Esophagus squamous epithelium (tissue), 5 donors: Measurements from ENCODE around the gene FGF5. TPM values are rescaled to one million over a fixed set of nuclear protein-coding genes. Genes with fewer than 3 reads are reported as not detected.
"Not testable (repeated sequence)": the region's sequence is repeated elsewhere in the genome, so short reads cannot be mapped to it uniquely, and the experiment has no call there.

ENCODE experiments used
- DNase-seq: peaks from one replicate; lab custom pipeline; 2025; lab: John Stamatoyannopoulos, UW
- H3K27ac ChIP-seq, 4 donors: fragments of 200-600 bp; sonication (generic); one replicate each; pipeline ENCODE4 v1.5.1; 2016 to 2019; ENCODE audit warnings: mild to moderate bottlenecking in 1 of 4
- H3K27me3 ChIP-seq, 4 donors: fragments of 200-600 bp; sonication (generic); 1 replicate in 3 of 4; 2 replicates in 1 of 4; pipeline versions ENCODE4 v1.5.1 to v1.6.0; 2017 to 2021; ENCODE audit warnings: antibody characterized with exemption in 1 of 4
- H3K36me3 ChIP-seq, 3 donors: fragments of 200-600 bp; sonication (generic); one replicate each; pipeline ENCODE4 v1.5.1; 2016 to 2019
- H3K4me1 ChIP-seq, 3 donors: fragments of 200-600 bp; sonication (generic); one replicate each; pipeline ENCODE4 v1.5.1; 2017 to 2019
- H3K4me3 ChIP-seq, 4 donors: fragments of 200-600 bp; sonication (generic); 1 replicate in 3 of 4; 2 replicates in 1 of 4; pipeline ENCODE4 v1.5.1; 2016 to 2019; ENCODE audit warnings: mild to moderate bottlenecking in 2 of 4, moderate library complexity in 1 of 4
- H3K9me3 ChIP-seq, 3 donors: fragments of 200-600 bp; sonication (generic); one replicate each; pipeline ENCODE4 v1.5.1; 2016 to 2019
- CTCF ChIP-seq, 6 experiments: fragments of 450-650 bp in 4 of 6; fragments of 200-600 bp in 2 of 6; sonication (generic) in 2 of 6; IDR thresholded peaks; one replicate each; pipeline ENCODE4 v1.5.1; 2016 to 2019; ENCODE audit warnings: antibody characterized with exemption in 6 of 6, mild to moderate bottlenecking in 4 of 6, moderate library complexity in 4 of 6
- POLR2A ChIP-seq, 4 donors: fragments of 450-650 bp; IDR thresholded peaks; one replicate each; pipeline ENCODE4 v1.6.1; 2017; ENCODE audit warnings: antibody characterized with exemption in 4 of 4, mild to moderate bottlenecking in 4 of 4, moderate library complexity in 3 of 4
- WGBS, 2 donors: methylation state at CpG; one replicate each; pipeline ENCODE4 v1.1.5; 2018; 5-methylcytosine and 5-hydroxymethylcytosine counted together
- intact Hi-C: fragments of 100-400 bp; cut with DNase I; formaldehyde crosslinking; loops from one replicate; pipeline ENCODE4 v1.15.0; 2022
- total RNA-seq, 4 donors: library from RNA; depleted of rRNA; stranded (reverse); fragments of >200 nt; gene quantifications; one replicate each; pipeline ENCODE4 v1.1.0, GENCODE V29; 2016
- donor health status: DM: yes; HTN: yes; CAD: no.

Gene FGF5
- total RNA-seq, 4 donors from 2014 or later, result not detected

GRCh38 chr4:80286451-80286850 is 20.0 kb downstream of the FGF5 start:
- no peak for DNase-seq
- WGBS, 2 donors, result 47 to 55% methylated on average over 7 of the region's 7 CpGs
- Histone ChIP-seq H3K9me3 (no peaks in the 10 kb centered on the region), H3K36me3 (no peaks in the 10 kb centered on the region), H3K4me1 (no peaks in the 10 kb centered on the region), H3K4me3 (no peak overlapping the region), H3K27me3 (peaks cover 0 to 11% (median 0%) of the 10 kb centered on the region in 4 donors), H3K27ac (no peak overlapping the region)
- no peak for TF ChIP-seq POLR2A (IDR thresholded peaks at IDR 0.05)
- TF ChIP-seq CTCF (IDR thresholded peaks at IDR 0.05), result no peak
- intact Hi-C loops, result no loop called here

GRCh38 chr4:80290665-80291064 is 24.2 kb downstream of the FGF5 start:
- peaks cover 0 to 14% (median 0%) of the 10 kb centered on the region in 4 donors for H3K27me3 ChIP-seq
- H3K27ac ChIP-seq, DNase-seq, H3K36me3 ChIP-seq, H3K4me3 ChIP-seq, H3K9me3 ChIP-seq, H3K4me1 ChIP-seq, intact Hi-C loops: not testable (repeated sequence)
- 84 to 94% methylated on average over 2 of the region's 2 CpGs for WGBS, 2 donors

- DNase-seq, result no peak
- intact Hi-C loops, result no loop called here
- WGBS, 2 donors, result 84% methylated on average over 2 of the region's 2 CpGs
- no peaks in the 10 kb centered on the region for H3K36me3 ChIP-seq
- no peaks in the 10 kb centered on the region for H3K9me3 ChIP-seq
- no peak overlapping the region for H3K4me3 ChIP-seq
- no peaks in the 10 kb centered on the region for H3K4me1 ChIP-seq
- no peak for TF ChIP-seq POLR2A (IDR thresholded peaks at IDR 0.05)
- TF ChIP-seq CTCF (IDR thresholded peaks at IDR 0.05), result no peak
- peaks cover 0 to 7% (median 0%) of the 10 kb centered on the region in 4 donors for H3K27me3 ChIP-seq
- H3K27ac ChIP-seq, result no peak overlapping the region
Measured at GRCh38 chr4:80294206-80294605, 27.7 kb downstream of the FGF5 start.

- H3K4me1 ChIP-seq, result no peaks in the 10 kb centered on the region
- H3K4me3 ChIP-seq, result no peak overlapping the region
- H3K9me3 ChIP-seq, result no peaks in the 10 kb centered on the region
- no peaks in the 10 kb centered on the region for H3K36me3 ChIP-seq
- intact Hi-C loops, result no loop called here
- no peak for DNase-seq
- WGBS, 2 donors, result 50 to 53% methylated on average over 3 of the region's 3 CpGs
- peaks cover 0 to 7% (median 0%) of the 10 kb centered on the region in 4 donors for H3K27me3 ChIP-seq
- TF ChIP-seq CTCF (IDR thresholded peaks at IDR 0.05) (no peak), POLR2A (IDR thresholded peaks at IDR 0.05) (no peak)
- no peak overlapping the region for H3K27ac ChIP-seq
Measured at GRCh38 chr4:80295336-80295735, 28.9 kb downstream of the FGF5 start.

- no peak for TF ChIP-seq CTCF (IDR thresholded peaks at IDR 0.05)
- no peak for TF ChIP-seq POLR2A (IDR thresholded peaks at IDR 0.05)
- Histone ChIP-seq H3K36me3 (no peaks in the 10 kb centered on the region), H3K4me3 (no peak overlapping the region), H3K27me3 (peaks cover 0 to 7% (median 0%) of the 10 kb centered on the region in 4 donors), H3K4me1 (no peaks in the 10 kb centered on the region), H3K27ac (no peak overlapping the region), H3K9me3 (no peaks in the 10 kb centered on the region)
- WGBS, 2 donors, result 86 to 87% methylated on average over 5 of the region's 5 CpGs
- intact Hi-C loops, result no loop called here
- DNase-seq, result no peak
Measured at GRCh38 chr4:80295826-80296225, 29.4 kb downstream of the FGF5 start.

GRCh38 chr4:80301884-80302283 is 35.4 kb downstream of the FGF5 start:
- Histone ChIP-seq H3K27me3 (peaks cover 0 to 33% (median 0%) of the 10 kb centered on the region in 4 donors), H3K9me3 (no peaks in the 10 kb centered on the region), H3K27ac (no peak overlapping the region), H3K4me3 (no peak overlapping the region), H3K4me1 (peaks cover 0 to 1% (median 0%) of the 10 kb centered on the region in 3 donors), H3K36me3 (no peaks in the 10 kb centered on the region)
- WGBS, 2 donors, result 58 to 62% methylated on average over 4 of the region's 4 CpGs
- no peak for DNase-seq
- intact Hi-C loops, result no loop called here
- TF ChIP-seq POLR2A (IDR thresholded peaks at IDR 0.05) (no peak), CTCF (IDR thresholded peaks at IDR 0.05) (no peak)
